ENCODE results near the gene TAL1. TPM values are rescaled to one million over a fixed set of nuclear protein-coding genes. Genes with fewer than 3 reads are reported as not detected.

TAL1 gene
- total RNA-seq, 1 experiment from 2014 or later: not detected

- no peak for DNase-seq (ENCODE audit: low read depth)
These were observed 1.9 kb downstream of the TAL1 start for GRCh38 chr1:47229886-47230691.

- DNase-seq (ENCODE audit: low read depth): no peak
These were observed 2.8 kb downstream of the TAL1 start for GRCh38 chr1:47229031-47229885.

DNA sequence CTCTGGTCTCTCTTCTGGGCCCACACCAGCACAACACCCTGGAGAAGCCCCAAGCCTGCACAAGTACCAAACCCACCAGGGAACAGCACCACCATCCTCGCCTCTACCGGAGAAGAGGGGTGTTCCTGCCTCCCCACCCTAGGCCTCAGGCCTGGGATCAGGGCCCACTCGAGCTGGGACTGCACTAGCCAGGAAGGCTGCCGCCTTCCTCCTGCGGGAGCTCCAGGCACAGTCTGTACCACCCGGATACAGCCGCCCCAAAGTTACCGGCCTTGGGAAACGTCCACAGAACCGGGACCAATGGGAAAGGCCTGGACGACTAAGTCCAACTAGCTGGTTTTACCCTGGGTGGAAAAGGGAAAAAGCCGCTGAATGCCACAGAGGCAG, 3.4 kb downstream of the TAL1 start:
- no peak for DNase-seq (ENCODE audit: low read depth)

GRCh38 chr1:47227341-47228232, 4.4 kb downstream of the TAL1 start:
- DNase-seq (ENCODE audit: low read depth): no peak

DNA sequence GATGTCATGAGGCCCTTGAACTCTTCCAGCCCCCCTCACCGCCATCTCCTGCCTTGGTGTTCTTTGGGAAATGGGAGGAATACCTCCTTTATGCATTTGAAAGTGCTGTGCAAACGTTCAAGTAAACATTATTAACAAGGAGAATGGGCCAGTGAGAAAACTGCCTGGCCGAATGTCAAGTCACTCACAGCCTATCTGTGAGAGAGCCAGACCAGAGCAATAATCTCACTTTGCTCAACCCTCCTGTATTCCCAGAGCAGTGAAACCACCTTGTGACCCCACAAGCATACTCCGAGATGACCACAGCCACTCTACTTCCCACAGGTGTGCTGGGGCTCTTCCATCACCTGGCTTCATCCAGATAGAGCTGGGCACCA, 5.2 kb downstream of the TAL1 start:
- no peak for DNase-seq (ENCODE audit: low read depth)

GRCh38 chr1:47226121-47226838, 5.7 kb downstream of the TAL1 start:
- DNase-seq (ENCODE audit: low read depth): no peak

DNA sequence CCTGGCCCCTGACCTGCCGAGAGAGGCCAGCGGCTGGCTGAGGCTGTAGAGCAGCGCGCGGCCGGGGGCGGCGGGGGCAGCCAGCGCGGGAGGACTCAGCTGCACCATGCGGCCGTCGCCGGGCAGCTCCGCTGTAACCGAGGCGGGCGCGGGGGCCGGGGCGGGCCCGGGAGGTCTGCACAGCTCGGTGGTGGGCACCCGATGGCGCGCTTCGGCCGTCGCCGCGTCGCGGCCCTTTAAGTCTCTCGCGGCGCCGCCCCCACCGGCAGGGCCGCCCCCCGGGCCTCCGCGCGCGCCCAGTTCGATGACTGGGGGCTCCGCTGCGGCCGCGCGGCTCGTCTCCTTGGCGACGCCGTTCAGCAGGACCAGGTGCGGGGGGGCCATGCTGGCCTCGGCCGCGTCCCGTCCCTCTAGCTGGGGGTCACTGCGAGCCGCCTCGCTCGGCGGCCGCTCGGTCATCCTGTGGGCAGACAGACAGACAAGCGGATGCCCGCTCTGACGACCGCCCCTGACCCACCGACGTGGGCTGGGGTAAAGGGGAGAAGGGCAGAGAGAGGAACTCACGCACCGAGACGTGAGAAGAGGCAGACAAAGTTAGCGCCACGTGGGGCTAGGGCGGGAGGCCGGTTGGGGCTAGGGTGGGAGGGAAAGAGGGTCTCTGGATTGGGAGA, 6.5 kb downstream of the TAL1 start:
- DNase-seq (ENCODE audit: low read depth): no peak

- no peak for DNase-seq (ENCODE audit: low read depth)
These were observed 7.2 kb downstream of the TAL1 start for GRCh38 chr1:47224676-47225399.

DNA sequence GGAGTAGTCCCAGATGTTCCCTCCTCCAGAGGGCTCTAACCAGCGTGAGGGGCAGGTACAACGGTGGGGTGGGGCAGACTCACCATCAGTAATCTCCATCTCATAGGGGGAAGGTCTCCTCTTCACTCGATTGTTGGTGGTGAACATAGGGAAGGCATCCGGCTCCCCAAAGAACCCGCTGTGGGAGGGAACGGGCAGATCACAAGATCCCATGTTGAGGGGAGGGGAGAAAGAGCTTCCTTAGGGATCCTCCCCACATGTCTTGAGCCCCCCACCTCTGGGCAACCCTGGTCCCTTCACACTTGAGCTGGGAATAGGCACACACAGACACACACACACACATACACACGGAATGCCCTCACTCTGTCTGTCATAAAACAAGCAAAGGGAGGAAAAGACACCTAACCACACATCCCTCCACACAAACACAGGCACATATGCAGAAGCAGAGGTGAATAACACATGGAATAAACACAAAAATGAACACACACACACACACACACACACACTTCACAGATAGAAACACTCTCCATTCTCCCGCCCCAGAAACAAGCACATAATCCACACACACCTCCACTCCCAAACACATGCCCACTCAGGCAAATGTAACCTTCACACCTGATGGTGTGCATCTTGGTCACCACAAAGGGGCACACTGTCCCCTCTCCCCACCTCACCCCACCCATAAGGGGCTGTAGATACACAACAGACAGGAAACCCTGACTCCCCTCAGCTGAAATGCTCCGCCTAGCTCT, 7.9 kb downstream of the TAL1 start:
- no peak for DNase-seq (ENCODE audit: low read depth)

DNA sequence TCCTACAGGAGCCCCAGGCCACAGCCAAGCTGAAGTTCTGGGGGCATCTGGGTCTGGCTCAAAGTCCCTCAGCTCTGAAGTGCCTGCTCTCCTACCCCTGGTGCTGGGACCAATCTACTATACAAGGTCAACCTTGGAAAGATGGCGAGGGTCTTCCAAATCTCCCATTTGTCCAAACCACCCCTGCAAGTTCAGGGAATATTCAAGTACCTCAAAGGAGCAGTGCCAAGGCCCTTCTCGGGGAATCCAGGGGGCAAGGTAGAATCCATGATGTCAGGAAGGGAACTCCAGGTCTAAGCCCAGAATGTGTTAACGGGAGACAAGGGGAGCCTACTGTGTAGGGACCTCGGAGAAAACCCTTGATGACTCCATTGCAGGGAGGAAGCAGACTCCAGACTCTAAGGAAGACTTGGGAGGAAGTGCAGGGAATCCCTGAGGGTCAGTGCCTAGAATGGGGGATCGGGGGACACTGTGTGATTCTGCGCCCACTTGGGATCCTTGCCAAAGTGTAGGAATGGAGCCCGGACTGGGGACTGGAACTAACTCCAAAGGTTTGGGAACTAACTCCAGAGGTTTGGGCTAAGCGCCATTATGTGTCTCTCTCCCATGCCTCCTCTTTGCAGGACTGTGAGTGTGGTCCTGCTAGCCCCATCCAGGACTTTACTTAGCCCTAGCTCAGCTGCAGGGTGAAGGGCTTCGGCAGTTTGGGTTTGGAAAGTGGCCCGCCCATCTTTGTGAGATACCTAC, 8.7 kb downstream of the TAL1 start:
- no peak for DNase-seq (ENCODE audit: low read depth)

- no peak for DNase-seq (ENCODE audit: low read depth)
These were observed 9.5 kb downstream of the TAL1 start for GRCh38 chr1:47222476-47222875.

DNA sequence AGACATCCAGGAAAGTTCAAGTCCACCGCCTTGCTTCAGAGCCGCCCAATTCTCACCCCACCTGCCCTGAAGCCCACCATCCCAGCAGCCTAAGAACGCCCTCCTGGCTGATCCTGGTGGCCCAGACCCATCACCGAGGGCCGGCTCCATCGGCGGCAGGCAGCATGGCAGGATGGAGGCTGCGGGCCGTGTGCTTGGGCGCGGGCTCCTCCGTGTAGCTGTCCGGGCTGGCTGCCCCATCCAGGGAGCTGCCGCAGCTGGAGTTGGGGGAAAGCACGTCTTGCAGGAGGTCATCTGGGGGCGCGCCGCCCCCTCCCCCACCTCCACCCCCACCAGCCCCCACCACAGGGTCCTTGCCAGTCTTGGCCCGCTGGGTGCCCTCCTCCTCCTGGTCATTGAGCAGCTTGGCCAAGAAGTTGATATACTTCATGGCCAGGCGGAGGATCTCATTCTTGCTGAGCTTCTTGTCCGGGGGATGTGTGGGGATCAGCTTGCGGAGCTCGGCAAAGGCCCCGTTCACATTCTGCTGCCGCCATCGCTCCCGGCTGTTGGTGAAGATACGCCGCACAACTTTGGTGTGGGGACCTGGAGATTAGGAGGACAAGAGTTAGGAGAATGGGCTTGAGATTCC, 12.3 kb downstream of the TAL1 start:
- no peak for DNase-seq (ENCODE audit: low read depth)

- no peak for DNase-seq (ENCODE audit: low read depth)
These were observed 13.0 kb downstream of the TAL1 start for GRCh38 chr1:47219001-47219400.

DNA sequence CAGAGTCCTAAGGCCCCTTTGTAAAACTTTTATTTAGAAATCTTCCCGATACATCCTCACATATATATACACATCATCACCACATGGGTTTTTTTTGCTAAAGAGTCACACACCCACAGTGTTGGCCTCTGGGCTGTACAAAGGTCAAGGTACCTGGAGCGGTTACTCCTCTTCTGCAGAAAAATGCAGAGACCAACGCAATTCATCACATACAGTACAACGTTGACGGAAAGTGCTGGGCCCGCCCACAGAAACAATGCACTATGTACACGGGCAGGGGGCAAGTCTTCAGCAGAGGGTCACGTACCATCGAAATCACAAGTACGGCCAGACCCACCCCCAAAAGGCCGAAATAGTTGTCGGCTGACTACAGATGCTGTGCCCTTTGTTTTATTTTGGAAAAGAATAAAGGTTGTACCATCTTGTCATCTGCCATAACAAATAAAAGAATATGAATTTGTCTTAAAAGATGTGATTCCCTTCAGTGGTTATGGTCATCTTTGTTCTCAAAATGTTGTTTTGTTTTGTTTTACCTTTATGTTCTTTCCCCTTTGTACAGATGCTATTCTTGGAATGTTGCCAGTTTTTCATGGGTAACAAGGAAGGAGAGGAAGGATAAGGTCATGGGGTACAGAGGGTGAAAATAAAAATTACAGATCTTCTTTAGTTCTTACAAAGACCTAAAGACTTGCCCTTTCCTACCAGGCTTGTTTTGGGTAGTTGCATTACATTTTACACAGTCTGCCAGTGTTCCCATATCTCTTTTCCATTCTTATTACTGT, 15.6 kb downstream of the TAL1 start:
- no peak for DNase-seq (ENCODE audit: low read depth)

GRCh38 chr1:47215713-47216112, 16.3 kb downstream of the TAL1 start:
- DNase-seq (ENCODE audit: low read depth): no peak

- no peak for DNase-seq (ENCODE audit: low read depth)
These were observed 17.5 kb downstream of the TAL1 start for GRCh38 chr1:47214549-47214948.

DNA sequence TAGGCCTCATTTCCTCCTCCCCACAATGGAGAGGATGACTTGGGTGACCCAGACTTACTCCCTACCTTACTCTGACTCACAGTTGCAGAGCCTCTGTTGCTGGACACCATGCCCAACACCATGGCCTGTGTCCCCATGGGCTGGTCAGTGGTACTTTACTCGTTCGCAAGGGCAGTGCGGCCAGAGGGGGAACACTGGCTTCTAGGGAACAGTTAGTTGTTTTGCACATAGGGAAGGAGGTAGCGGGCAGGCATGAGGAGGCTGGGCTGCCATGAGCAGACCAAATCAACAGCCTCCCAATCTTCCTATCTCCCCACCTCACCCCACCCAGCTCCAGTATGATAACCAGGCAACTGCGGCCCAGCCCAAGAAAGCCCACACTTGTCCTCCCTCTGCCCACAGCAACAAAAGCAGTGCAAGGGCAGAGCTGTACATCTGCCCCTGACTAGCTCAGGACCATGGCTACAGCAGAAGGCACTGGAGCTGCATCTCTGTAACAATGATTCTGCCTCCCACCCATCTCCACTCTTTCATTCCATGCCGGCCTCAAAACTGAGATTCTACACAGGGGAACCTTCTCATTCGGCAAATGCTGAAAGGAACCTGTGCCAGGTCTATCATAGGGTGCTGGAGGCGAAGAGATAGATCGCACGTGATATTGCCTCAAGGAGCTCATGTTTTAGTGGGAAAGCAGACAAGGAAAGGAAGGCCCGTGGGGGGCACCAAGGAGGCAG, 18.6 kb downstream of the TAL1 start:
- DNase-seq (ENCODE audit: low read depth): no peak

Data from RPMI7951 (cell line).